K562 (cell line): ENCODE measurements around the gene UBXN1. TPM values are rescaled to one million over a fixed set of nuclear protein-coding genes. Genes with fewer than 3 reads are reported as not detected.

Experiments
- BMI1 ChIP-seq: fragments of 150-350 bp; IDR thresholded peaks from 2 replicates; pipeline ENCODE4 v1.6.1; 2014; ENCODE audit warnings: low read length
- CC2D1A ChIP-seq: fragments of 450-650 bp; IDR thresholded peaks from 2 replicates; pipeline ENCODE4 v1.6.1; 2017; ENCODE audit warnings: mild to moderate bottlenecking
- CHD1 ChIP-seq: fragments of 200-600 bp; sonication (generic); IDR thresholded peaks from one replicate; pipeline ENCODE4 v1.6.1; 2012; ENCODE audit warnings: mild to moderate bottlenecking, moderate library complexity, low read length, inconsistent platforms
- ELF2 ChIP-seq: fragments of 250-450 bp; sonication (Bioruptor Pico); IDR thresholded peaks from 2 replicates; pipeline ENCODE4 v1.5.0; 2021; ENCODE audit warnings: mild to moderate bottlenecking
- FOXJ2 ChIP-seq: fragments of 200-800 bp; sonication (Bioruptor generic); IDR thresholded peaks from 2 replicates; pipeline ENCODE4 v1.6.1; 2016; ENCODE audit warnings: missing genetic modification characterization, missing compliant biosample characterization
- KDM2B ChIP-seq: fragments of 250-450 bp; sonication (Bioruptor Pico); IDR thresholded peaks from 2 replicates; pipeline ENCODE4 v1.8.0; 2021; ENCODE audit warnings: mild to moderate bottlenecking, moderate library complexity
- MAFK ChIP-seq: IDR thresholded peaks from 2 replicates; pipeline ENCODE4 v1.6.1; 2011; ENCODE audit warnings: low read length, improper control_type of control experiment
- MBD2 ChIP-seq: sonication (generic); IDR thresholded peaks from 2 replicates; pipeline ENCODE4 v1.6.1; 2016; ENCODE audit warnings: low read depth, borderline replicate concordance
- MXD1 ChIP-seq: fragments of 250-450 bp; sonication (Bioruptor Pico); IDR thresholded peaks from 2 replicates; pipeline ENCODE4 v1.8.0; 2021; ENCODE audit warnings: borderline replicate concordance, mild to moderate bottlenecking, moderate library complexity; ENCODE audit not compliant: poor library complexity, severe bottlenecking
- POLR2A ChIP-seq: fragments of 450-650 bp; conservative IDR thresholded peaks from 2 replicates; pipeline ENCODE4 v1.6.1; 2016
- RBBP5 ChIP-seq: fragments of 200-600 bp; sonication (generic); IDR thresholded peaks from 2 replicates; pipeline ENCODE4 v1.6.1; 2012; ENCODE audit warnings: borderline replicate concordance, mild to moderate bottlenecking, low read length, control low read depth, inconsistent platforms; ENCODE audit not compliant: insufficient read depth, poor library complexity, severe bottlenecking
- RBM15 ChIP-seq: fragments of 200-400 bp; formaldehyde crosslinking; IDR thresholded peaks from 2 replicates; pipeline ENCODE4 v1.6.1; 2018; ENCODE audit warnings: mild to moderate bottlenecking, low read length, moderate library complexity; ENCODE audit not compliant: insufficient read depth
- SMAD2 ChIP-seq: fragments of 150-350 bp; IDR thresholded peaks from 2 replicates; pipeline ENCODE4 v1.6.1; 2014; ENCODE audit warnings: low read depth, mild to moderate bottlenecking, low read length
- SRSF3 ChIP-seq: fragments of 200-400 bp; formaldehyde crosslinking; IDR thresholded peaks from 2 replicates; pipeline ENCODE4 v1.6.1; 2016; ENCODE audit warnings: mild to moderate bottlenecking, low read length, moderate library complexity; ENCODE audit not compliant: insufficient read depth
- STAT5A ChIP-seq: IDR thresholded peaks from 2 replicates; pipeline ENCODE4 v1.6.1; 2012; ENCODE audit warnings: low read length, inconsistent platforms, borderline replicate concordance
- XRCC5 ChIP-seq: fragments of 200-400 bp; formaldehyde crosslinking; IDR thresholded peaks from 2 replicates; pipeline ENCODE4 v1.6.1; 2017; ENCODE audit warnings: low read depth, mild to moderate bottlenecking, low read length
- ZBTB8A ChIP-seq: fragments of 450-650 bp; IDR thresholded peaks from 2 replicates; pipeline ENCODE4 v1.6.1; 2018; ENCODE audit warnings: mild to moderate bottlenecking, moderate library complexity; ENCODE audit not compliant: partially characterized antibody
- ZNF282 ChIP-seq: sonication (generic); formaldehyde crosslinking; IDR thresholded peaks from 2 replicates; pipeline ENCODE4 v1.8.1; 2023; ENCODE audit warnings: missing genetic modification reagents
- ZNF592 ChIP-seq: fragments of 450-650 bp; IDR thresholded peaks from 2 replicates; pipeline ENCODE4 v1.6.1; 2017; ENCODE audit warnings: antibody characterized with exemption, mild to moderate bottlenecking
- ZNF644 ChIP-seq: fragments of 200-800 bp; sonication (Bioruptor generic); IDR thresholded peaks from 2 replicates; pipeline ENCODE4 v1.6.1; 2016; ENCODE audit warnings: low read depth, missing genetic modification characterization, missing compliant biosample characterization
- ZNF699 ChIP-seq: fragments of 250-450 bp; sonication (Bioruptor Pico); IDR thresholded peaks from 2 replicates; pipeline ENCODE4 v1.8.0; 2021; ENCODE audit warnings: mild to moderate bottlenecking, moderate library complexity; ENCODE audit not compliant: insufficient replicate concordance
- polyA plus RNA-seq, 8 experiments: library from polyadenylated mRNA; depleted of rRNA in 4 of 8; stranded (reverse) in 5 of 8; unstranded in 3 of 8; fragments of >200 nt; fragmentation: Nextera tagmentation in 2 of 8; fragmentation: Illumina TruSeq in 1 of 8; extraction: Ambion mirVana in 2 of 8; extraction: Trizol in 1 of 8; gene quantifications; 2 replicates each; pipeline versions ENCODE4 v1.2.1 to v1.2.3, GENCODE V29; 2011 to 2014; ENCODE audit warnings: inconsistent platforms in 1 of 8, missing spikeins in 1 of 8
- total RNA-seq, 7 experiments: library from RNA; depleted of rRNA in 6 of 7; stranded (reverse); fragments of >200 nt in 6 of 7; fragmentation: Illumina TruSeq in 2 of 7; extraction: Trizol in 2 of 7; gene quantifications; 2 replicates each; pipeline versions ENCODE4 v1.2.1 to v1.2.3, GENCODE V29; 2011 to 2021; ENCODE audit warnings: low replicate concordance in 1 of 7
- TF ChIP-seq, protein P1 (sequence below): fragments of 250-450 bp; sonication (Bioruptor Pico); IDR thresholded peaks from 2 replicates; pipeline ENCODE4 v1.4.0; 2020
- TF ChIP-seq, protein P2 (sequence below): fragments of 250-450 bp; sonication (Bioruptor Pico); IDR thresholded peaks from 2 replicates; pipeline ENCODE4 v1.8.0; 2022; ENCODE audit warnings: moderate library complexity, mild to moderate bottlenecking, inconsistent platforms

The UBXN1 gene
- total and polyA plus RNA-seq, 9 of the 15 experiments (the other 6 are each of a cell fraction or from before 2014, with no cell fraction given) = 4.8 to 263 (median 99.7) TPM

DNA sequence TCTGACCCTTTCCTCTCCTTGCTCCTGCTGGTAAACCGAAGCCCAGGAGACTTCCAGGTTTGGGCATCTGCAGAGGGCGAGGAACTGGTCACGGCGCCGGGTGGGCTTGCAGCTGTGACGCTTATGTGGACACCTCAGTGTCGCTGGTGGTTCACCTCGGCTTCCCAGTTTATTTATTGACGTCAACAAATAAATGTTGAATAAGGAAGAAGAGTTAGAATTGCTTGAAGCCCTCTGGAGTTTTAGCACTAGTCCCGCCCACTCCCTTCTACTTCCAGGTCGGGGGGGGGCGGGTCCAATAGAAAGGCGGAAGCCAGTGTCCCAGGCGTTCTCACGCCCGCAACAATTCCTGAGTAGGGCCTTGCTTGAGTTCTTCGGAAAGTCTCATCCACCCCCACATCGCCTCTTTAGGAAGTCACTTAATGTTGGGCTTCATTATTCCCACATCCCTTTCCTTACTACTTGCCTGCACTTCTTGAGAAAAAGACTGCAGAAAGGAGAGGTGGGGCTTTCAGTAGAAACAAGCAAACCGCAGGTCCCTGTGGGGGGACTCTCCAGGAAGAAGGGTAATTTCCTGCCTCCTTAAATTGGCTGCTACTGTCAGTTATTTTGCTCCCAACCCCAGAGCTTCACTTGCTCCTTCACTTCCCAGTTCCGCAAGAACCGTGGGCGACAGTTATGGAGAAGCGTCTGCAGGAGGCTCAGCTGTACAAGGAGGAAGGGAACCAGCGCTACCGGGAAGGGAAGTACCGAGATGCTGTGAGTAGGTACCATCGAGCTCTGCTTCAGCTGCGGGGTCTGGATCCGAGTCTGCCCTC lies 49.5 kb upstream of the UBXN1 start, which contains the start of gene TTC9C (continued):
- TF ChIP-seq ZNF592 (0 out of 2 replicates have a peak, but pooled peaks have one; percentile 47), KDM2B (0 out of 2 replicates have a peak, but pooled peaks have one; percentile 38), ZBTB8A (no peak), ELF2 (CRISPR knock-in tag) (peak; percentile 82), RBBP5 (peak; percentile 59), SMAD2 (no peak), FOXJ2 (tag) (0 out of 2 replicates have a peak, but pooled peaks have one; percentile 61), CC2D1A (0 out of 2 replicates have a peak, but pooled peaks have one; percentile 44), ZNF644 (no peak), POLR2A (peak; percentile 71), BMI1 (no peak), MBD2 (peak; percentile 53; the same call in 1 of the 2 replicates), CHD1 (peak; percentile 57), ZNF282 (no peak), STAT5A (no peak), SRSF3 (no peak), MXD1 (CRISPR knock-in tag) (no peak), MAFK (no peak), XRCC5 (peak; percentile 8; the same call in 1 of the 2 replicates), ZNF699 (no peak), RBM15 (no peak)
- TF ChIP-seq, protein P1, sequence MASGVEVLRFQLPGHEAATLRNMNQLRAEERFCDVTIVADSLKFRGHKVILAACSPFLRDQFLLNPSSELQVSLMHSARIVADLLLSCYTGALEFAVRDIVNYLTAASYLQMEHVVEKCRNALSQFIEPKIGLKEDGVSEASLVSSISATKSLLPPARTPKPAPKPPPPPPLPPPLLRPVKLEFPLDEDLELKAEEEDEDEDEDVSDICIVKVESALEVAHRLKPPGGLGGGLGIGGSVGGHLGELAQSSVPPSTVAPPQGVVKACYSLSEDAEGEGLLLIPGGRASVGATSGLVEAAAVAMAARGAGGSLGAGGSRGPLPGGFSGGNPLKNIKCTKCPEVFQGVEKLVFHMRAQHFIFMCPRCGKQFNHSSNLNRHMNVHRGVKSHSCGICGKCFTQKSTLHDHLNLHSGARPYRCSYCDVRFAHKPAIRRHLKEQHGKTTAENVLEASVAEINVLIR (CRISPR knock-in tag) = no peak
- TF ChIP-seq, protein P2, sequence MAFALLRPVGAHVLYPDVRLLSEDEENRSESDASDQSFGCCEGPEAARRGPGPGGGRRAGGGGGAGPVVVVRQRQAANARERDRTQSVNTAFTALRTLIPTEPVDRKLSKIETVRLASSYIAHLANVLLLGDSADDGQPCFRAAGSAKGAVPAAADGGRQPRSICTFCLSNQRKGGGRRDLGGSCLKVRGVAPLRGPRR (CRISPR knock-in tag) = no peak
